NCI-H510A treated with DMSO at 0.1 percent for 48 hours (cell line): Measurements from ENCODE around the gene DCTN2.
"Not testable (repeated sequence)": the region's sequence is repeated elsewhere in the genome, so short reads cannot be mapped to it uniquely, and the experiment has no call there.

Experiments
- DNase-seq: peaks from one replicate; lab custom pipeline; 2025; lab: John Stamatoyannopoulos, UW

The DCTN2 gene

DNA sequence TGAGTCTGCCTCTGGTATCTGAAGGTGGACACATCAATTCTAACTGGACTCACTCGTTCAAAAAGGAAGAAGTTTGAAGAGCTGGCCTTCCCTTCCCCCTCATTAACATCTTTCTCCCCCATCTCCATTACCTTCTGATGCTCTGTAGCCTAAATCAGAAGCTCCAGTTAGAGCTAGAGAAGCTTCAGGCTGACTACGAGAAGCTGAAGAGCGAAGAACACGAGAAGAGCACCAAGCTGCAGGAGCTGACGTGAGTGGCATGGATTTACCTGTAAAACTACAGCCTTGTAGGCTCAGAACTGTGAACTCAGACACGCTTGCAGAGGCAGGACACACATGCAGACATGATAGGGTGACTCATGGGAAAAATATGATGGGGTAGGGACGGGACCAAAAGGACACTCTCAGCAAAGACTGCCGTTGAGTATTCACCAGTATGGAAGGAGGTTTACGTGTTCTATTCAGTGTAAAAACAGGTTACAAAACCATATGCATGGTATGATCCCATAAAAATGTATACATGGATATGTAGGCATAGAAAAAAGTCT lies 29.7 kb upstream of the DCTN2 start:
- no peak for DNase-seq

DNA sequence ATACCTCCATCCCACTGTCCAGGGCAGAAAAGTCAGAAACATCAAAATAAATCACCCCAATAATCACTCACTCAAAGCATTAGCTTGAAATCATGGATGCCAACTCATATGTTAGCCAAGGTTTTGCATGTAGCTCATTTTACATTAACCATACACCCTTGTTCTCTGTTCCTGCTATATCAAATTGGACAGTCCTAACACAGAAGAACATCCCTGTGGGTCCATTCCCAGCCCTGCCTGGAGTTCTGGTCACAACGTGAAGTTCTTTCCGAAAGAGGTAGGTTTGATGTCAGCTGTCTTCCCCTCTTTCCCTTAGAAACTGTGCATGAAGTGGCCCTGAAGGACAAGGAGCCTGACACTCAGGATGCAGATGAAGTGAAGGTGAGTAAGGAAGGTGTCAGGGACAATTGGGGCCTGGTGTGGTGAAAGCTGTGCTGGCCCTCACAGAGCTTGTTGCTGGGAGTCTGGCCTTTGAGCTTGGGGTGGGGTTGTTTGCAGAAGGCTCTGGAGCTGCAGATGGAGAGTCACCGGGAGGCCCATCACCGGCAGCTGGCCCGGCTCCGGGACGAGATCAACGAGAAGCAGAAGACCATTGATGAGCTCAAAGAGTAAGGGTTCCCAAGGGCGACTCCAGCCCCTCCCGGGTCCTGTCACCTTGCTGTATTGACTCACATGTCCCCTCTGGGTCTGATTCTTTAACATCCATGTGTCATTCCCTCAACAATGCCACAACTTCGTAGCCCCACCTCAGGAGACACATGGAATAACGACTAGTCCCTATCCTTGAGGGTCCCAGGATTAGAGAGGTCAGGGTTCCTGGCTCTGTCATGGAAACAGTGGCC lies 29.0 kb upstream of the DCTN2 start:
- no peak for DNase-seq

DNA sequence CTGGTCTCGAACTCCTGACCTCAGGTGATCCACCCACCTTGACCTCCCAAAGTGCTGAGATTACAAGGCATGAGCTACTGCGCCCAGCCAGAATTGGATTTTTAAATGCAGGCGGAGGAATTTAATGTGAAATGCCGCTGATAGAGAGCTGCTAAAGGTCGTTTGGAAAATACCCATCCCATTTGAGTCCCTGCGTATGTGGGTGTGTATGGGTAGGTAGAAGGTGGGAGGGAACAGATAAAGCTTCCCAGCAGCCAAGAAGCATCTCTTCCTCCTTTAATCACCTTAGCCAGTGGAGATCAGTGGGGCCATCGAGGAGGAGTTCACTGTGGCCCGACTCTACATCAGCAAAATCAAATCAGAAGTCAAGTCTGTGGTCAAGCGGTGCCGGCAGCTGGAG lies 27.8 kb upstream of the DCTN2 start:
- no peak for DNase-seq

DNA sequence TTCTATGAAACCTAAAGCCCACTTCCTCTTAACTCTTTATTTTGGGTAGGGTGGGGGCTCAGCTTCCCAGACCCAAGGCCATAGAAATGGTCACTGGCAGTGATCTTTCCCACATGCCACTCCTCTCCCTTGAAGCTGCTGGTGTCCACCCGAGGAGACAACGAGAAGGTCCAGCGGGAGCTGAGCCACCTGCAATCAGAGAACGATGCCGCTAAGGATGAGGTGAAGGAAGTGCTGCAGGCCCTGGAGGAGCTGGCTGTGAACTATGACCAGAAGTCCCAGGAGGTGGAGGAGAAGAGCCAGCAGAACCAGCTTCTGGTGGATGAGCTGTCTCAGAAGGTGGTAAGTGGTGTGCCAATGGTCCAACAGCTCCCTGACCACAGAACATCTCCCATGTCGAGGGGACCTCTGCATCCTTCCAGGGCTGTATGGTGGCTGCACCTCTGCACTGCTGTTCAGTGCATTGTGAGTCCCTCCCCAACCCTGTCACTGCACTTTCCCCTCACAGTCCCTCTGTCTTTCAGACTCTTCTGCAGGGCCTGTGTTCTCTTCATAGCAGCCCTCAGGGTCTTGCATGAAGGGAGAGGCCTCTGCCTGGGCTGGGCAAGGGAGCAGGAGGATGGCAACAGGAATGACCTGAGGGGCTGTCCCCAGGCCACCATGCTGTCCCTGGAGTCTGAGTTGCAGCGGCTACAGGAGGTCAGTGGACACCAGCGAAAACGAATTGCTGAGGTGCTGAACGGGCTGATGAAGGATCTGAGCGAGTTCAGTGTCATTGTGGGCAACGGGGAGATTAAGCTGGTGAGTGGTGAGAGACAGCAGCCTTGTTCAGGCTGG lies 25.2 kb upstream of the DCTN2 start:
- no peak for DNase-seq

DNA sequence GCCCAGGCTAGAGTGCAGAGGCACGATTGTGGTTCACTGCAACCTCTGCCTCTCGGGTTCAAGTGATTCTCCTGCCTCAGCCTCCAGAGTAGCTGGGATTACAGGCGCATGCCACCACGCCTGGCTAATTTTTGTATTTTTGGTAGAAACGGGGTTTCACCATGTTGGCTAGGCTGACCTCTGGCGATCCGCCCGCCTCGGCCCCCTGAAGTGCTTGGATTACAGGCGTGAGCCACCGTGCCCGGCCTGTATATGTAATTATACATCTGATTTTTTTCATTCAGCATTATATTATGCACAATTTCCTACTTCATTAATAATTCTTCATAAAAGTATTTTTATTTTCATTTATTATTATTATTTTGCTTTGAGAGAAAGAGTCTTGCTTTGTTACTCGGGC lies 23.4 kb upstream of the DCTN2 start:
- DNase-seq, result not testable (repeated sequence)

DNA sequence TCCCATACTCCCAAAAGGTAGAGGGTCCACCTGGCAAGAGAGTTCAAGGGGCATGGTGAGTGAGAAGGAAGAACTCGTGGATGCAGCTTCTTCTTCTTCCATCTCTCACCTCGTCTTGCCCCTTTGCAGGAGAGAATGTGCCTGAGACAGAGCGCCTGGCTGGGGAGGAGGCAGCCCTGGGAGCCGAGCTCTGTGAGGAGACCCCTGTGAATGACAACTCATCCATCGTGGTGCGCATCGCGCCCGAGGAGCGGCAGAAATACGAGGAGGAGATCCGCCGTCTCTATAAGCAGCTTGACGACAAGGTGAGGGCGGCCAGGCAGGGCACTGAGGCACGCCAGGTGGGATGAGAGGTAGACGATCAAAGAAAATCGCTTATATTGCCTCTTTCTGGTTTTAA lies 22.9 kb upstream of the DCTN2 start:
- DNase-seq, result no peak

DNA sequence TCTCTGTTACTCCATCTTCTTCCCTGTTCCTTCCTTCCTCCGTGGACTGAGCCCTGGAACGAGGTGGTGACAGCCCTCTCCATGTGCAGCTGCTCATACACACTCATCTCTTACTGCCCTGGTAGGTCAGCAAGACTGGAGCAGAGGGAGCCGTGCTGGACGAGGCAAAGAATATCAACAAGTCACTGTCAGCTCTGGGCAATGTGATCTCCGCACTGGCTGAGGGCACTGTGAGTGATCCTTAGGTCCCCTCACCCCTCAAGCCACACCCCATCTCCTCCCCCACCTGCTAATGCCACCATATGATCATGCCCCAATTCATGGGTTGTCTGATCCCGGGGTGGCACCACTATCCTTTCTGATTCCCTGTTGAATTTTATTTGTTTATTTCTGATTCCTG lies 21.8 kb upstream of the DCTN2 start:
- DNase-seq, result no peak

DNA sequence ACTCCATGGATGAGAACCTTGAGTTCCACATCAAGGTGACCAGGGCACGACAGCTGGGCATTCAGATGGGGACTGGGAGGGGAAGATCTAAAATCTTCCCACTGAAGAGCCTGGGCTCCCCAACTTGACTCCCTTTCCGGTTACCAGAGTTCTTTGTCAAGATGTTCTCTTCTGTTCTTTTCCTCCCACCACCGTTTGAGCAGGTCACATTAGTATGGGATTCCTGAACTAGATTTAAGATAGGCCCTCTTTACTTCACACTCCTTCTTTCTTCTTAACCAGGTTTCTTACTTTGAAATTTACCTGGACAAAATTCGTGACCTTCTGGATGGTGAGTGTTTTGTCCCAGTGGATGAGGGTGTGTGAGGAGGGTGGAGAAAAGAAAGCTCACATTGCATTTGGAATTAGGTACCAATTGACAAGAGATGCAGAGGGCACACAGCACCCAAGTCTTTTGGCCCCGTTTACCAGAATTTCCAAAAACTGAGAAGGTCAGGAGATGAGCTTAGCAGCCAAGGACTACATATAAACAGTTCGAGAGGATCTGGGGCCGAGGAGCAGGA lies 17.3 kb upstream of the DCTN2 start:
- no peak for DNase-seq

DNA sequence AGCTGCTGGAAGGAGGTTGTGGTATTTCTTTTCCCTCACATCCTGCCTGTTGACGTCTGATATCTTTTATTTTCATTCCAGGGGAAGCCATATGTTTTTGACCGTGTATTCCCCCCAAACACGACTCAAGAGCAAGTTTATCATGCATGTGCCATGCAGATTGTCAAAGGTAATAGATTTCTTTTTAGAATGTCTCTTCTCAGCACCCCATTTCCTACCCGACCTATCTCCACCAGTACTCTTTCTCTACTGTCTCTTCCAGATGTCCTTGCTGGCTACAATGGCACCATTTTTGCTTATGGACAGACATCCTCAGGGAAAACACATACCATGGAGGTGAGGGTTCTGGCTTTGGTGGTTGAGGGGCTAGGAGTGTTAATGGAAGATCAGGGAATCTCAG lies 16.4 kb upstream of the DCTN2 start:
- DNase-seq, result no peak

DNA sequence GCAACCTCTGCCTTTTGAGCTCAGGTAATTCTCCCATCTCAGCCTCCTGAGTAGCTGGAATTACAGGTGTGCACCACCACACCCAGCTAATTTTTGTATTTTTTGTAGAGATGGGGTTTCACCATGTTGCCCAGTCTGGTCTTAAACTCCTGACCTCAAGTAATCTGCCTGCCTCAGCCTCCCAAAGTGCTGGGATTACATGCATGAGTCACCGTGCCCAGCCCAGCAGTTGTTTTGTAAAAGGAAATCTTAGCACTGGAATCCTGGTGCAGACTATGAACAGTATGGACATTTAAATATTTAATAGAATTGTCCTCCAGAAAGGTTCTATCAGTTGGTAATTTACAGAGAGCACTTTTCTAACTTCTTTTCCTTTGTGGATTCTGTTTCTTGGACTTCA lies 14.1 kb upstream of the DCTN2 start:
- DNase-seq, result not testable (repeated sequence)

DNA sequence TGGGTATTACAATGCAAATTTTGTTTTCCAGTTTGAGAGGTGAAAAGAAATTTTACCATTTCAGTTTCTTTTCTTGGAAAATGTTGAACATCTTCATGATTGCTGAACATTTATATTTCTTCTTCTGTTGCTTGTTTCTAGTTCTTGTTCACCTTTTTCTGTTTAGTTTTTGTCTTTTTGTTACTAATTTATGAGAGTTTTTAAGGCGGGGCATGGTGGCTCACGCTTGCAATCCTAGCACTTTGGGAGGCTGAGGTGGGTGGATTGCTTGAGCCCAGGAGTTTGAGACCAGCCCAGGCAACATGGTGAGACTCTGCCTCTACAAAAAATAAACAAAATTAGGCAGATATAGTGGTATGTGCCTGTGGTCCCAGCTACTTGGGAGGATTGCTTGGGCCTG lies 13.5 kb upstream of the DCTN2 start:
- DNase-seq, result no peak

DNA sequence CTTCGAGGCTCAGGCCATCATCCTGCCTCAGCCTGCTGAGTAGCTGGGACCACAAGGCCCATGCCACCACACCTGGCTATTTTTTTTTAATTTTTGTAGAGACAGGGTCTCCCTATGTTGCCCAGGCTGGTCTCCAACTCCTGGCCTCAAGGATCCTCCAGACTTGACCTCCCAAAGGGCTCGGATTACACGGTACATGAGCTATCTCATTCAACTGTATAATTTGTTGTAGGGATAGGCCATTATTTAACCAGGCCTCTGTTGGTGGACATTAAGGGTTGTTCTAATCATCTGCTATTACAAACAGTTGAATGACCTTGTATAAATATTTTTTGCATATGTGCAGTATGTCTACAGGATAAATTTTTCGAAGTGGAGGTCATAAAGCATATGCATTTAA lies 11.9 kb upstream of the DCTN2 start:
- DNase-seq, result no peak

DNA sequence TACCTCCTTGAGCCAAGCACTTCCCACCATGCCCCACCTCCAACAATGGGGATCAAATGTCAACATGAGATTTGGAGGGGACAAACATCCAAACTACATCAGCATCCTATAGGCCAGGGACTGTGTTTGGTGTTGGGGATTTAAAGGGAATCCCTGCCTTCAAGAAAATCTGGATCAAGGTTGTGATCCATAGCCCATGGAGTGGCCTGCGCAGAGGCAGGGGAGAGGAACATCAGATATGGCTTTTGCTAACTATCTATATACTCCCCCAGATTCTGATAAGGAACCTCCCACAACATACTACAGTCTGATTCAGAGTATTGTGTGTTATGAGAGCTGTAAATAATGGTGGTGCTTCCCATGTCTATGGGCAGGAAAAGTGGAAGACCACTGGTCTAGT lies 7.9 kb upstream of the DCTN2 start:
- DNase-seq, result no peak

DNA sequence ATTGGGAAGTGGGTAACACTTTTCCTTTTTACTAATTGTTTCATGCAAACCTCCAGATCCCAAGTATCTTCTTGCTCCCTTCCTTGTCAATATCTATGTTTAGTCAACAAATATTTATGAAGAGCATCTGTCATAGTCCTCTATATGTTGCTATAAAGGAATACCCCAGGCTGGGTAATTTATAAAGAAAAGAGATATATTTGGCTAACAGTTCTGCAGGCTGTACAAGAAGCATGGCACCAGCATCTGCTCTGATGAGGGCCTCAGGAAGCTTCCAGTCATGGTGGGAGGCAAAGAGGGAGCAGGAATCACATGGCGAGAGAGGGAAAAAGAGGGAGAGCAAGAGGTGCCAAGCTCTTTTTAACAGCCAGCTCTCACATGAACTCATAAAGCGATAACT lies 7.5 kb upstream of the DCTN2 start:
- no peak for DNase-seq

DNA sequence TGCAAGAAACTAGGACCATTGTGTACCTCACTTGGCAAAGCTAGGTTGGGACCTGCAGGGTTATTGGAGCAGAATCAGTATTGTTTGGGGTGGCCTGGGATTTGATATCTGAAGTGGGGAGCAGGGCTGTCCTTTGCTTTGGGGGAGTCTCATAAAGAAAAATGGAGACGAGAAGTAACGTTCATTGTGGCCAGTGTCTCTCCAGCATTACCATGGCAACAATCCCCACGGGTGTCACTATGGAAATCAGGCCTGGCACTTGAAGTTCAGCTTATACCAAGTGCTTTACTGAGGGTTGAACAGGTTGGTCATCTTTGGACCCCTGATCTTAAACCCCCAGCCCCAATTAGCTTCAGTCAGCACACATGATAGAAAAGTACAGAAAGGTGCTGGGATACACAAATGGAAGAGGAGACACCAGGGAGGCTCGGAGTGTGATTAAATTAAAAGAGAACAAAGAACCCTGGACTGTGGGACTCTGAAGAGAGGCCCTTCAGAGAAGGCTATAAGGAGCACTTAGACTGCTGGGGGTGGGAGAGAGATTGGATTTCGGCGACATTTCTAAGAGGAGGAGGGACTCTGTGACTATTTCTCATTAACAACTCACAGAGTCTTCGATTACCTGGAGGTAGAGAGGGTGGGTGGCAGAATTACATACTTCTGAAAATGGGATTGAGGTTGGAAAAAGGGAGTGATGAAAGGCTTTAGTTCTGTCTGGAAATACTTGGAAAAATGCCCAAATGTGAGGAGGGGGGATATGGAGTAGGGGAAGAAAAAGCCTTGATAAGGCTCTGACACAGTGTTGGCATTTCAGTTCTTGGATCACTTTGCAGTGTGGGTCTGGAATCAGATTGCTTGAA lies 6.6 kb upstream of the DCTN2 start:
- DNase-seq, result no peak

DNA sequence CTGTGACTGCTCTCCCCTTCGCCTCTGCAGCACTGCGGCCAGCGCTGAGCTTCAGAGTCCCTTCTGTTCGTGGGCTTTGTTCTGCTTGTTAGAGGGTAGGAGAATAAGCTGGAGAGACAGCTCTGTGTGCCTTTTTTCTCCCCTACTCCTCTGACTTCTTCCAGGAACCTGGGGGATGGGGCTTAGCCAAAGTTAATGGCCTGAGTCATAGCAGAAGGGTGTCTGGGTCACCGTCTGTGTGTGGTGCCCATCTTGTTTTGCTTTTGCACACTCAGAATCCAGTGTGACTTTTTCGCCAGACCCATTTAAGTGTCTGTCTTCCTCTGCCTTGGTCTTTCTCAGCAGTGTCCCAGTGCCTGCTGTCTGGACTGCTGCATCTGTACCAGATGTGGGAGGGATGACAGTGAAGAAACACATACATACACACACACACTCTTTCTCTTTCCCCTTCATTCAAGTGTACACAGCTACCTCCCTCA lies 5.9 kb upstream of the DCTN2 start:
- DNase-seq, result no peak

DNA sequence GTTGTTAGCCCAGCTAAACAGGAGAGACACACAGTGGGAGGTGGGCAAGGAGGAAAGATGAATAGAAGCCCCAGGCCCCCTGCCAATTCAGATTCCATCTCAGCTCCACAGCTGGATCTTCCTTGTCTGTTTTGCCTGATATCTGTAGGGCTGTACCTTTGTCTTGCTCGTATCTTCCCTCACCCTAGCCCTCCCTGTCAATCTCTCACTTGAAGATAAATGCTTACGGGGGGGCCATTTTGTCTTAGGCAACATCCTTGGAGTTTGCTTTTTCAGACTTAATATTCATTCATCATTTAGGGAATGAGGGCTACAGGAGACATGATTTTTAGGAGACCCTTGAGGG lies 5.3 kb upstream of the DCTN2 start:
- DNase-seq, result no peak

DNA sequence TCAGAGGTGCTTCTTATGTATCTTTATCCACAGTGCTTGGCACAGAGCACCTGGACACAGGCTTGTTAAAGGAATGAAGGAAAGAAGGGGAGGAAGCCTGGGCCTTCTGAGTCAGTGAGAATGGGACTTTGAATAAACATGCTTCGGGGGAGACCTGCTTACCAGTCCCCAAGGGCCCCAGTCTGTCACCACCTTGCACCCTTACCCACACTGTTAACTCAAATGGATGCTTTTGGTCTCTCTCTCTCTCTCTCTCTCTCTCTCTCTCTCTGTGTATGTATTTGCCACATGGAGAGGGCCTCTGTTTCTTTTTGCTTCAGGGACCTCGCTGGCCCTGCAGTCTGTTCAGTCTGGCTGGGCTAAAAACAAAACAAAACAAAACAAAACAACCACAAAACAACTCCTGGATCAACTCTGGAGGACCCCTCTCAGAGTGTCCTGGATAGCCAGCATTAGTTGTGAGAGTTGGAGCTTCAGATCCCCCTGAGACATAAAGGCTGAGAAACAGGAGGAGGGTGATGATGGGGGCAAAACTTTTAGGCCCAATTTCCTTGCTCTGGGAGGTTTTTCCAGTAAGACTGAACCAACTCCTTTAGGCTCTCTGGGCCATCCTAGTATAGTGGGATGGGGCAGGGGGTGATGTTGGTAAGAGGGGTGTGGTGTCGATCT lies 4.8 kb upstream of the DCTN2 start:
- DNase-seq, result no peak

DNA sequence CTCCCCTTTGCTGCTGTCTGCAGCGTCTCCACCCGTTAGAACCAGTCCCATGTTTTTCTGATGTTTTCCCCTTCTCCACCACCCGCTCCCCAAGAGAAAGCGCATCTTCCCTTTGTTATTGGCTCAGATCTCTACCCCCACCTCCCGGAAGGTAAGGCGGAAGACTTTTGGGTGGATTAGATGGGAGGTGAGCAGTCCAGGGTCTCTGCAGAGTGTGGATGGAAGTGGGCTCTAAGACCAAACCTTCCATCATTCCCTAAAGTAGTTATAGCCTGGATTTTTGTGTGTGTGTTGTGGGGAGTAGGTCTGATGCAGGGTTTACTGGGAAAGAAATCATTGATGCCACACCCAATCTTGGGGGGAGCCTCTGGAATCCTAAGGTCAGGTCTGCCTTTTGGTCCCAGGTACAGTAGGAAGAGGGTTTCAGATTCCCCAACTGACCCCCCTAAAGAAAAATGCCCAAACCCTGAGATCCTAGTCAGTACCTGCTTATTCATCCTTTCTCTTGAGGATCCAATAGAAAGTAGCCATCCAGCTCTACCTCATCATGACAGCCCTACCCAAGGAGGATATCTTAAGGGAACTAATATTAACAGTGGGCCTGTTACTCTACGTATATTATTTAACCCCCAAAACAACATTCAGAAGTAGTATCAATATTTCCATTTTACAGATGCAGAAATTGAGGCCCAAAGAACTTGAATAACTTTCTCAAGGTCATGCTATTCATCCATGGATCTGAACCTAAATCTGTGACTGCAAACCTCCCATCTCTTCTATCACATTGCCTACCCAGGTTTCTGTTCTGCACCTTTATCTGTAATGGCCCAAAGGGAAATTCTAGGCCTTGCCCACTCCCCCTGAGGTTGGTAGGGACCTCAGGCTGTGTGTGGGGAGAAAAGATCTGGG lies 3.9 kb upstream of the DCTN2 start:
- no peak for DNase-seq
